Measurements from ENCODE around the gene RREB1. TPM values are rescaled to one million over a fixed set of nuclear protein-coding genes. Genes with fewer than 3 reads are reported as not detected.

Gene RREB1
- total and polyA plus RNA-seq, 7 donors, result 6.0 to 31.9 (median 20.7) TPM

DNA sequence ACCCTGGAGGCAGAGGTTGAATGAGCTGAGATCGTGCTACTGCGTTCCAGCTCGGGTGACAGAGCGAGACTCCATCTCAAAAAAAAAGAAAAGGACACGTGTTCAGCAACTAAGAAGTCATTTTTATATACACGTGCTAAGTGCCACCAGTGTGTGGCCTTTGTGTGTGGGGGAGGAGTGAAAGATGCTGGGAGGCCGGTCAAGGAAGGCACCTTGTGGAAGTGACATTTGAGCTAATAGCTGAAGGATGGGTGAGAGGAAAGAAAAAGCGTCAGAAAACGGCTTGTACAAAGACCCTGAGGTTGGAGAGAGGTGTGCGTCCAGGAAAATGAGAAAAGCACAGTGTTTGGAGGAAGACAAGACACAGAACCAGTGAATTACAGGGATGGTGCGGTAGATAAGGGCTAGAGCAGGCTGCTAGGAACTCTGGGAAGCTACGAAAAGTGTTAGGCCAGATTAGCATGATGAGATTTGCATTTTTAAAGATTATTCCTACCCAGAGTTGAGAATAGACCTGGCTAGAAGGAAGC, 11.6 kb downstream of the RREB1 start:
- Histone ChIP-seq H3K36me3 (no peaks in the 10 kb centered on the region), H3K9me3 (no peaks in the 10 kb centered on the region), H3K27me3 (no peaks in the 10 kb centered on the region), H3K4me3 (no peak overlapping the region), H3K4me1 (peaks cover 0 to 41% (median 33%) of the 10 kb centered on the region in 4 donors), H3K27ac (peak overlapping the region in 3 of 4 donors; percentile 12 to 24 (median 12))
- intact Hi-C loops (cut with DNase I), result loop anchor here (5.0 kb wide), 1 partner anchor 48 kb away; no protein-coding TSS in a partner anchor
- no peak for DNase-seq
- TF ChIP-seq, protein P1, sequence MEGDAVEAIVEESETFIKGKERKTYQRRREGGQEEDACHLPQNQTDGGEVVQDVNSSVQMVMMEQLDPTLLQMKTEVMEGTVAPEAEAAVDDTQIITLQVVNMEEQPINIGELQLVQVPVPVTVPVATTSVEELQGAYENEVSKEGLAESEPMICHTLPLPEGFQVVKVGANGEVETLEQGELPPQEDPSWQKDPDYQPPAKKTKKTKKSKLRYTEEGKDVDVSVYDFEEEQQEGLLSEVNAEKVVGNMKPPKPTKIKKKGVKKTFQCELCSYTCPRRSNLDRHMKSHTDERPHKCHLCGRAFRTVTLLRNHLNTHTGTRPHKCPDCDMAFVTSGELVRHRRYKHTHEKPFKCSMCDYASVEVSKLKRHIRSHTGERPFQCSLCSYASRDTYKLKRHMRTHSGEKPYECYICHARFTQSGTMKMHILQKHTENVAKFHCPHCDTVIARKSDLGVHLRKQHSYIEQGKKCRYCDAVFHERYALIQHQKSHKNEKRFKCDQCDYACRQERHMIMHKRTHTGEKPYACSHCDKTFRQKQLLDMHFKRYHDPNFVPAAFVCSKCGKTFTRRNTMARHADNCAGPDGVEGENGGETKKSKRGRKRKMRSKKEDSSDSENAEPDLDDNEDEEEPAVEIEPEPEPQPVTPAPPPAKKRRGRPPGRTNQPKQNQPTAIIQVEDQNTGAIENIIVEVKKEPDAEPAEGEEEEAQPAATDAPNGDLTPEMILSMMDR (IDR thresholded peaks at IDR 0.05), result no peak
- TF ChIP-seq POLR2A (IDR thresholded peaks at IDR 0.05), result no peak
- TF ChIP-seq EP300 (IDR thresholded peaks at IDR 0.05), result no peak
- no peak for TF ChIP-seq POLR2AphosphoS5 (IDR thresholded peaks at IDR 0.05)
- 73 to 87% methylated on average over 12 of the region's 12 CpGs for WGBS, 2 donors

DNA sequence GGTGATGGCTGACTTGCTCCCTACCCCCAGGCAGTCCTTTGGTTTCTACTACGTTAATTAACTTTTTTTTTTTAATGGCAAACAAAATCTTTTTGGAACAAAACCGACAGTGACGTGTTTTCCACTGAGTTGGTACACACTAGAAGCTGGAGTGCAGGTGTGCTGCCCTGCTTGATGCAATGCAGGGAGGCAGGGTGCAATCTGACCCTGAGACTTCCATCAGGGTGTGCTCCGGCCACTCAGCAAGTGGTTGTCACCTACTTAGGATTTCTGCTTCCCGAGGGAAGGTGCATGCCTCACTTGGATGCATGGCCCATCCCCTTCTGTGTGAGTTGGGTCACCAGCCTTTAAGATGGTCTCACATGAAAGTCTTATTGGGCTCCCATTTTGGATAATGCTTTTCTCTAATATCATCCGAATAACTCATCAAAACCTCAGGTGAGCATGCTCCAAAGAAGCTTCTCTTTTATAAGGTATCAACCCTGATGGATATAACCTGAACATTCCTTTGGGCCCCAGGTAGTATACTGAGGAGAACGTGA, 14.0 kb downstream of the RREB1 start:
- no peak overlapping the region for H3K27ac ChIP-seq
- H3K4me1 ChIP-seq, result peaks cover 0 to 30% (median 26%) of the 10 kb centered on the region in 4 donors
- no peak for DNase-seq
- intact Hi-C loops (cut with DNase I), result no loop called here
- H3K9me3 ChIP-seq, result no peaks in the 10 kb centered on the region
- H3K4me3 ChIP-seq, result no peak overlapping the region
- no peak for TF ChIP-seq EP300 (IDR thresholded peaks at IDR 0.05)
- no peak for TF ChIP-seq POLR2A (IDR thresholded peaks at IDR 0.05)
- TF ChIP-seq, protein P1 (IDR thresholded peaks at IDR 0.05), result no peak
- TF ChIP-seq POLR2AphosphoS5 (IDR thresholded peaks at IDR 0.05), result no peak
- no peaks in the 10 kb centered on the region for H3K36me3 ChIP-seq
- 89 to 90% methylated on average over 7 of the region's 7 CpGs for WGBS, 2 donors
- no peaks in the 10 kb centered on the region for H3K27me3 ChIP-seq

DNA sequence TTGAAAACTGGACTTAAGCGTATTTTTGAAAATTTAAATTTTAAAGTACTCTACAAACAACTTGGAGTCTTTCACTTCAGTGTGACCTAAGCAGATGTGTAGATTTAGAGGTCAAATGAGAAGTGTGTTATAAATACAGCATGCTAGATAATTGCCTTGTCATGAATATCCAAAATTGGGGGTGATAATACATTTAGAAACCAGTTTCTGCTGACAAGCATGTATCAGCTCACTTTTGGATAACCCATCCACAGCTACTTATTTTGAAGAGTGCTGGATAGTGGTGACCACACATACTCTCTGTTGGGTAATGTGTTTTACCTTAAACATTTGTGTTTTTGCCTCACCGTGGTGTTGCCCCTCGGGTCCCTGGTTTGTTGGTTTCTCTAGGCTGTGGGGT, 14.9 kb downstream of the RREB1 start:
- TF ChIP-seq EP300 (IDR thresholded peaks at IDR 0.05), result no peak
- TF ChIP-seq, protein P1 (IDR thresholded peaks at IDR 0.05), result no peak
- TF ChIP-seq POLR2A (IDR thresholded peaks at IDR 0.05), result no peak
- TF ChIP-seq POLR2AphosphoS5 (IDR thresholded peaks at IDR 0.05), result no peak
- Histone ChIP-seq H3K27me3 (no peaks in the 10 kb centered on the region), H3K27ac (no peak overlapping the region), H3K4me3 (no peak overlapping the region), H3K36me3 (no peaks in the 10 kb centered on the region), H3K4me1 (peaks cover 0 to 39% (median 25%) of the 10 kb centered on the region in 4 donors), H3K9me3 (no peaks in the 10 kb centered on the region)
- DNase-seq, result no peak
- WGBS, 2 donors, result 96 to 99% methylated on average over 3 of the region's 3 CpGs
- intact Hi-C loops (cut with DNase I), result no loop called here

DNA sequence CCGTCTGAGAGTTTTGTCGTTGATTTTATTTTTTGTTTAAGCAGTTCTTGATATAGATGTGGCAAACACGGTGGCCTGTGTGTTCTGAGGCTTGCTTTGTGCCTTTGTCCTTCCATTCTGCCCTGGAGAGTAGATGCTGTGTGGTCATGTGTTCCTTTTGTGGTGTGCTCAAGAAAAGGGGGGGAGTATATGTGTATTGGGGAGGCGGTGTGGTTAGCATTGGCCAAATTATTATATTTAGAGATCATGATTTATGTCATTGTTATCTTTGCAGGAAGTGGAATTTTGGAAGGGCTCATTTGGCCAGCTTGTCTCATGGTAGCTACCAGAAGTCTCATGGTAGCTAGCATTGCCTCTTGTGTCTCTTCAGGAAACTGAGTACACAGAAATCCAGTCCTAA, 16.4 kb downstream of the RREB1 start:
- intact Hi-C loops (cut with DNase I), result no loop called here
- WGBS, 2 donors, result 80 to 87% methylated on average over 4 of the region's 4 CpGs
- TF ChIP-seq EP300 (IDR thresholded peaks at IDR 0.05), result no peak
- H3K27ac ChIP-seq, result no peak overlapping the region
- DNase-seq, result no peak
- no peaks in the 10 kb centered on the region for H3K27me3 ChIP-seq
- H3K4me3 ChIP-seq, result no peak overlapping the region
- peaks cover 0 to 52% (median 34%) of the 10 kb centered on the region in 4 donors for H3K4me1 ChIP-seq
- no peaks in the 10 kb centered on the region for H3K36me3 ChIP-seq
- H3K9me3 ChIP-seq, result no peaks in the 10 kb centered on the region

DNA sequence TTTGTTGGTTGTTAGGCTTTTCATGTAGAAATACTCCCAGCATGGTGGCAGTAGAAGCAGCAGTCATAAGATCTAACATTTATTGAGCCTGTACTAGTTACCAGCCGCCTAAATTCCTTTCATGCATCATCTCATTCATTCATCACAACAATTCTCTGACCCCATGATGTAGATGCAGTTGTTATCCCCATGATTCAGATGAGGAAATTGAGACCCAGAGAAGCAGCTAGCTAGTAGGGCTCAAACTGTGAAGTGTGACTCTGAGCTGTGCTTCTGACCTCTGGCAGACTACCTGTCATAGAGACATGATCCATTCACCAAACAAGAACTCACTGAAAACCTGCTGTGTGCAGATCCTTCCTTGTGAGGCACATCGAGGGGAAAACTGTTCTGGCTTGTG, 16.9 kb downstream of the RREB1 start:
- Histone ChIP-seq H3K27me3 (no peaks in the 10 kb centered on the region), H3K4me3 (no peak overlapping the region), H3K4me1 (peaks cover 0 to 57% (median 37%) of the 10 kb centered on the region in 4 donors), H3K9me3 (no peaks in the 10 kb centered on the region), H3K36me3 (no peaks in the 10 kb centered on the region), H3K27ac (no peak overlapping the region)
- no peak for TF ChIP-seq EP300 (IDR thresholded peaks at IDR 0.05)
- no peak for TF ChIP-seq POLR2A (IDR thresholded peaks at IDR 0.05)
- no peak for TF ChIP-seq POLR2AphosphoS5 (IDR thresholded peaks at IDR 0.05)
- TF ChIP-seq, protein P1 (IDR thresholded peaks at IDR 0.05), result no peak
- DNase-seq, result no peak
- intact Hi-C loops (cut with DNase I), result no loop called here
- 62 to 71% methylated on average over 2 of the region's 2 CpGs for WGBS, 2 donors

Measured in sigmoid colon (tissue), 7 donors.